Adrenal gland (tissue), 12 donors: Measurements from ENCODE around the gene ZCCHC7. TPM values are rescaled to one million over a fixed set of nuclear protein-coding genes. Genes with fewer than 3 reads are reported as not detected.

Experiments used
- DNase-seq, 7 donors: peaks; one replicate each; pipeline ENCODE4 v3.0.0-alpha.2; 2019 to 2020
- H3K27ac ChIP-seq, 5 donors: fragments of 200-600 bp; sonication (generic) in 4 of 5; 1 replicate in 3 of 5; 2 replicates in 2 of 5; pipeline versions ENCODE4 v1.5.1 to v1.8.0; 2016 to 2020; ENCODE audit warnings: mild to moderate bottlenecking in 1 of 5
- H3K27me3 ChIP-seq: fragments of 200-600 bp; 2 replicates; pipeline ENCODE4 v1.8.0; 2021
- H3K36me3 ChIP-seq, 2 donors: fragments of 200-600 bp; replicated peaks in 1 of 2; 1 replicate in 1 of 2; 2 replicates in 1 of 2; pipeline versions ENCODE4 v1.5.1 to v1.8.0; 2018 to 2022
- H3K4me1 ChIP-seq, 2 donors: fragments of 200-600 bp; replicated peaks in 1 of 2; 1 replicate in 1 of 2; 2 replicates in 1 of 2; pipeline versions ENCODE4 v1.5.1 to v1.8.0; 2018 to 2021
- H3K4me3 ChIP-seq, 4 donors: fragments of 200-600 bp; sonication (generic) in 3 of 4; one replicate each; pipeline ENCODE4 v1.5.1; 2016 to 2018
- H3K9me3 ChIP-seq, 3 donors: fragments of 200-600 bp; sonication (generic) in 1 of 3; replicated peaks in 1 of 3; 1 replicate in 2 of 3; 2 replicates in 1 of 3; pipeline versions ENCODE4 v1.5.1 to v1.8.0; 2016 to 2021
- CTCF ChIP-seq, 6 experiments: fragments of 450-650 bp in 4 of 6; fragments of 200-600 bp in 2 of 6; sonication (generic) in 1 of 6; IDR thresholded peaks; 1 replicate in 5 of 6; 2 replicates in 1 of 6; pipeline versions ENCODE4 v1.5.1 to v1.8.0; 2016 to 2021; ENCODE audit warnings: antibody characterized with exemption in 6 of 6, mild to moderate bottlenecking in 2 of 6, moderate library complexity in 1 of 6
- POLR2A ChIP-seq, 2 donors: fragments of 450-650 bp; IDR thresholded peaks; one replicate each; pipeline ENCODE4 v1.6.1; 2017; ENCODE audit warnings: antibody characterized with exemption in 2 of 2, mild to moderate bottlenecking in 2 of 2, moderate library complexity in 1 of 2
- WGBS, 4 donors: extraction: QIAGEN DNeasy Blood & Tissue Kit in 2 of 4; methylation state at CpG; one replicate each; pipeline versions ENCODE4 v1.1.5 to v1.1.7; 2013 to 2017; 5-methylcytosine and 5-hydroxymethylcytosine counted together
- intact Hi-C, 2 donors: fragments of 100-400 bp; cut with DNase I; formaldehyde crosslinking; loops; one replicate each; pipeline versions ENCODE4 v1.14.1 to v1.15.0; 2022 to 2023
- polyA plus RNA-seq, 3 donors: library from polyadenylated mRNA; stranded (reverse); fragments of 200-250 nt in 2 of 3; fragments of 350-450 nt in 1 of 3; fragmentation: Illumina TruSeq in 1 of 3; extraction: RNeasy Lipid Tissue Mini Kit (QIAGEN cat#74804) in 1 of 3; gene quantifications; one replicate each; pipeline ENCODE4 v1.2.3, GENCODE V29; 2013 to 2014
- total RNA-seq, 9 donors: library from RNA; depleted of rRNA in 4 of 9; stranded (reverse); fragments of >200 nt in 4 of 9; fragments of 120-200 nt in 1 of 9; fragmentation: NEBNext Ultra II Directional in 1 of 9; extraction: Animal tissue kit (Norgen Biotek cat#: 25700) in 1 of 9; gene quantifications; one replicate each; pipeline versions ENCODE4 v1.1.0 to v1.2.4, GENCODE V29; 2013 to 2023
- donor health status: healthy with polysubstance abuse.
- donor health status: Bipolar disorder and iron deficiency.
- donor health status: DM: yes; HTN: yes; CAD: no.
- donor health status: DM: no; HTN: no; CAD: no.
- donor health status: DM: no; HTN: no; CAD: no.
- donor health status: DM: yes; HTN: yes; CAD: no.

Gene ZCCHC7
- total and polyA plus RNA-seq, 12 donors: 6.0 to 21.3 (median 18.8) TPM

- TF ChIP-seq POLR2A (IDR thresholded peaks at IDR 0.05) (no peak), CTCF (IDR thresholded peaks at IDR 0.05) (no peak)
- intact Hi-C loops: no loop called here
- H3K36me3 ChIP-seq: no peaks in the 10 kb centered on the region
- DNase-seq: no peak
- H3K4me3 ChIP-seq: no peak overlapping the region
- H3K4me1 ChIP-seq: no peaks in the 10 kb centered on the region
- H3K27me3 ChIP-seq: no peaks in the 10 kb centered on the region
- H3K27ac ChIP-seq: no peak overlapping the region
- WGBS, 4 donors: 85 to 99% (median 96%) methylated on average over 1 of the region's 1 CpG
- no peaks in the 10 kb centered on the region for H3K9me3 ChIP-seq
These were observed 45.3 kb downstream of the ZCCHC7 start for GRCh38 chr9:37165644-37166043.

GRCh38 chr9:37167456-37168047 is 47.2 kb downstream of the ZCCHC7 start:
- DNase-seq: no peak
- intact Hi-C loops: no loop called here
- 90 to 96% (median 93%) methylated on average over 2 of the region's 2 CpGs for WGBS, 4 donors

GRCh38 chr9:37172557-37172956 is 52.2 kb downstream of the ZCCHC7 start:
- TF ChIP-seq CTCF (IDR thresholded peaks at IDR 0.05) (no peak), POLR2A (IDR thresholded peaks at IDR 0.05) (no peak)
- intact Hi-C loops: no loop called here
- H3K4me1 ChIP-seq: no peaks in the 10 kb centered on the region
- no peak overlapping the region for H3K27ac ChIP-seq
- no peaks in the 10 kb centered on the region for H3K36me3 ChIP-seq
- WGBS, 4 donors: 94 to 95% (median 94%) methylated on average over 4 of the region's 4 CpGs
- no peaks in the 10 kb centered on the region for H3K9me3 ChIP-seq
- H3K27me3 ChIP-seq: no peaks in the 10 kb centered on the region
- no peak overlapping the region for H3K4me3 ChIP-seq
- DNase-seq: no peak

More at GRCh38 chr9:37167456-37168047, 47.2 kb downstream of the ZCCHC7 start:
- H3K36me3 ChIP-seq: no peaks in the 10 kb centered on the region
- no peaks in the 10 kb centered on the region for H3K9me3 ChIP-seq
- H3K4me1 ChIP-seq: no peaks in the 10 kb centered on the region
- H3K27ac ChIP-seq: no peak overlapping the region
- TF ChIP-seq CTCF (IDR thresholded peaks at IDR 0.05) (no peak), POLR2A (IDR thresholded peaks at IDR 0.05) (no peak)
- H3K27me3 ChIP-seq: no peaks in the 10 kb centered on the region
- H3K4me3 ChIP-seq: no peak overlapping the region

GRCh38 chr9:37174247-37174646 is 53.9 kb downstream of the ZCCHC7 start:
- no peaks in the 10 kb centered on the region for H3K4me1 ChIP-seq
- TF ChIP-seq POLR2A (IDR thresholded peaks at IDR 0.05): no peak
- no peak for TF ChIP-seq CTCF (IDR thresholded peaks at IDR 0.05)
- no peaks in the 10 kb centered on the region for H3K9me3 ChIP-seq
- intact Hi-C loops: no loop called here
- no peak overlapping the region for H3K27ac ChIP-seq
- WGBS, 4 donors: 73 to 75% (median 75%) methylated on average over 2 of the region's 2 CpGs
- no peak for DNase-seq
- H3K27me3 ChIP-seq: no peaks in the 10 kb centered on the region
- H3K36me3 ChIP-seq: no peaks in the 10 kb centered on the region
- H3K4me3 ChIP-seq: no peak overlapping the region
